Gastroesophageal sphincter (tissue), 4 donors: ENCODE measurements around the gene KCNH1. TPM values are rescaled to one million over a fixed set of nuclear protein-coding genes. Genes with fewer than 3 reads are reported as not detected.

Experiments
- ATAC-seq: fragments of 150-250 bp; one replicate; pipeline ENCODE4 v1.9.1; 2016; ENCODE audit warnings: mild to moderate bottlenecking, moderate library complexity
- H3K27ac ChIP-seq, 4 donors: fragments of 200-600 bp; sonication (generic) in 3 of 4; 1 replicate in 3 of 4; 2 replicates in 1 of 4; pipeline ENCODE4 v1.5.1; 2016 to 2019
- H3K27me3 ChIP-seq: fragments of 200-600 bp; sonication (generic); one replicate; pipeline ENCODE4 v1.5.1; 2019
- H3K36me3 ChIP-seq, 2 donors: fragments of 200-600 bp; sonication (generic); one replicate each; pipeline ENCODE4 v1.5.1; 2019; ENCODE audit warnings: control low read depth in 1 of 2
- H3K4me1 ChIP-seq, 3 donors: fragments of 200-600 bp; sonication (generic); 1 replicate in 2 of 3; 2 replicates in 1 of 3; pipeline ENCODE4 v1.5.1; 2016 to 2019; ENCODE audit warnings: control low read depth in 2 of 3
- H3K4me3 ChIP-seq, 2 donors: fragments of 200-600 bp; sonication (generic); one replicate each; pipeline ENCODE4 v1.5.1; 2019; ENCODE audit warnings: mild to moderate bottlenecking in 1 of 2, moderate library complexity in 1 of 2
- H3K9me3 ChIP-seq, 3 donors: fragments of 200-600 bp; sonication (generic); one replicate each; pipeline ENCODE4 v1.5.1; 2017 to 2019; ENCODE audit warnings: control low read depth in 2 of 3
- CTCF ChIP-seq, 4 experiments: fragments of 200-600 bp in 2 of 4; fragments of 450-650 bp in 2 of 4; sonication (generic) in 1 of 4; IDR thresholded peaks; one replicate each; pipeline ENCODE4 v1.5.1; 2017 to 2019; ENCODE audit warnings: antibody characterized with exemption in 4 of 4, mild to moderate bottlenecking in 2 of 4, moderate library complexity in 2 of 4
- EP300 ChIP-seq: sonication (generic); formaldehyde crosslinking; IDR thresholded peaks from one replicate; pipeline ENCODE4 v1.6.1; 2017; ENCODE audit warnings: antibody characterized with exemption, mild to moderate bottlenecking
- POLR2A ChIP-seq, 2 donors: fragments of 450-650 bp; IDR thresholded peaks; one replicate each; pipeline ENCODE4 v1.6.1; 2017; ENCODE audit warnings: antibody characterized with exemption in 2 of 2, mild to moderate bottlenecking in 2 of 2, moderate library complexity in 1 of 2
- POLR2AphosphoS5 ChIP-seq: sonication (generic); formaldehyde crosslinking; IDR thresholded peaks from one replicate; pipeline ENCODE4 v1.6.1; 2017; ENCODE audit warnings: antibody characterized with exemption
- total RNA-seq, 4 donors: library from RNA; depleted of rRNA; stranded (reverse); fragments of >200 nt; gene quantifications; one replicate each; pipeline ENCODE4 v1.1.0, GENCODE V29; 2016

KCNH1 gene
- total RNA-seq, 4 donors from 2014 or later: 0.15 to 2.3 (median 1.2) TPM

GRCh38 chr1:210627755-210628154 is 506.2 kb downstream of the KCNH1 start:
- Histone ChIP-seq H3K36me3 (no peaks in the 10 kb centered on the region), H3K27me3 (no peaks in the 10 kb centered on the region), H3K9me3 (no peaks in the 10 kb centered on the region), H3K4me3 (no peak overlapping the region), H3K27ac (no peak overlapping the region), H3K4me1 (no peaks in the 10 kb centered on the region)
- ATAC-seq: no peak
- TF ChIP-seq POLR2A (IDR thresholded peaks at IDR 0.05) (no peak), EP300 (no peak), POLR2AphosphoS5 (no peak), CTCF (IDR thresholded peaks at IDR 0.05) (no peak)

Other genes starting within 250 kb of the KCNH1 start
- 10 to 100 TPM; 25.5 to 63.8 (median 36.8) TPM for gene RCOR3, start 125.2 kb upstream of the KCNH1 start, total RNA-seq
- gene TRAF5, start 192.7 kb upstream of the KCNH1 start, total RNA-seq: 10 to 100 TPM; 20.5 to 44.2 (median 27.9) TPM